ENCODE data around the gene SMPD3.

SMPD3 gene

DNA sequence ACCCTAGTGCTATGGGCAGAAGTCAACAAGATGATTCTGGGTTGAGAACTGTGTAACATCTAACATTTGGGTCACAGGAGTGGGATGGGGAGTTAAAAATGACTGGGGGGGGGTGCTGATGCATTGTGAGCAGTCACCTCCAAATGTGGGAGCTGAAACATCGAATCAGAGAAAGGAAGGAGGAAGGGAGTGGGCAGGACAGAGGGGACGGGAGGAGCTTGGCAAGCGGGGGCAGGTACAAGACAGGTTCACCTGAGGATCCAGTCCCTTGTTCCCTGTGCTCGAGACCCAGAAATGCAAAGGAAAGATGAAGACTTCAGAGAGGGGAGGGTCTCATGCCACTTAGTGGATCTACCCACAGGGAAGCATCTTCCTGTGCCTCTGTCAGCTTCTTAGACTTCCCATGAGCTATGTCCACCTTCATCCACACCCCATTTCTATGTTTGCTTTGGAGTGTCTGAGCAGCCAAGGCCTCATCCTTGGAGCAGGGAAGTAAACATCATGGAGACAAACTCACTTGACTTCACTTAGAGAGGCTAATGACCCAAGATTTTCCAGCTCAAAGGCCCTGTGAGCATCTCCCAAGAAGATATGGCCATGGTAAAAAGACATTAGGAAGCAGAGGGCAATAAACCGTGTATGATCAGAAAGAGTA lies 20.5 kb downstream of the SMPD3 start:
- Histone ChIP-seq H3K27me3 (ENCODE audit: control insufficient read depth, insufficient read depth, low read length) (no peaks in the 10 kb centered on the region), H3K4me3 (ENCODE audit: low read depth, low read length) (no peak overlapping the region), H3K36me3 (ENCODE audit: control insufficient read depth, insufficient read depth, low read length) (no peaks in the 10 kb centered on the region), H3K9ac (ENCODE audit: low read depth, low read length) (no peak overlapping the region), H3K9me3 (ENCODE audit: control insufficient read depth, insufficient read depth, low read length) (no peaks in the 10 kb centered on the region), H3K4me1 (ENCODE audit: control insufficient read depth, insufficient read depth, low read length) (no peaks in the 10 kb centered on the region)

- Histone ChIP-seq H3K9ac (ENCODE audit: low read depth, low read length) (no peak overlapping the region), H3K36me3 (ENCODE audit: control insufficient read depth, insufficient read depth, low read length) (no peaks in the 10 kb centered on the region), H3K4me3 (ENCODE audit: low read depth, low read length) (no peak overlapping the region), H3K4me1 (ENCODE audit: control insufficient read depth, insufficient read depth, low read length) (no peaks in the 10 kb centered on the region), H3K27me3 (ENCODE audit: control insufficient read depth, insufficient read depth, low read length) (no peaks in the 10 kb centered on the region), H3K9me3 (ENCODE audit: control insufficient read depth, insufficient read depth, low read length) (no peaks in the 10 kb centered on the region)
Measured at GRCh38 chr16:68426347-68426652, 22.0 kb downstream of the SMPD3 start.

GRCh38 chr16:68425498-68426346 lies 22.6 kb downstream of the SMPD3 start:
- H3K27me3 ChIP-seq (ENCODE audit: control insufficient read depth, insufficient read depth, low read length), result no peaks in the 10 kb centered on the region
- H3K9ac ChIP-seq (ENCODE audit: low read depth, low read length), result no peak overlapping the region
- H3K4me3 ChIP-seq (ENCODE audit: low read depth, low read length), result no peak overlapping the region
- H3K36me3 ChIP-seq (ENCODE audit: control insufficient read depth, insufficient read depth, low read length), result no peaks in the 10 kb centered on the region
- H3K9me3 ChIP-seq (ENCODE audit: control insufficient read depth, insufficient read depth, low read length), result no peaks in the 10 kb centered on the region
- H3K4me1 ChIP-seq (ENCODE audit: control insufficient read depth, insufficient read depth, low read length), result no peaks in the 10 kb centered on the region

DNA sequence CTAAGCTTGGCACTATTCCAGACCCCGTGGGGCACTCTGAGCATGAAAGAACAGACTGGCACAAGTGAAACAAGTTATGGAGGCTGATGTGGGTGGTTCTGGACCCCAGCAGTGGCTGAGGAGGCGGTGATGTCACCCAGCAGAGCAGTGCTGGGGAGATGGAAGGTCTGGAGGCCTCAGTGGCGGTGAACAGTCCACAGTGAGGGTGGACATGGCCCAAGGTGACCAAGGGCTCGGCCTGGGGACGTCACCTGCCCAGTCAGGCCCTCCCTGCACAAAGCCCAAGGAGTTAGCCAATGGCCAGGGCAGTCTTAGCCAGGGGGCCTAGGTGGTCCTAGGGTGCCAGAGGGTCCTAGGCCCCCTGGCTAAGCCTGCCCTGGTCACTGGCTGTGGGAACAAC lies 24.5 kb downstream of the SMPD3 start:
- Histone ChIP-seq H3K9me3 (ENCODE audit: control insufficient read depth, insufficient read depth, low read length) (no peaks in the 10 kb centered on the region), H3K4me3 (ENCODE audit: low read depth, low read length) (no peak overlapping the region), H3K4me1 (ENCODE audit: control insufficient read depth, insufficient read depth, low read length) (no peaks in the 10 kb centered on the region), H3K36me3 (ENCODE audit: control insufficient read depth, insufficient read depth, low read length) (no peaks in the 10 kb centered on the region), H3K9ac (ENCODE audit: low read depth, low read length) (no peak overlapping the region), H3K27me3 (ENCODE audit: control insufficient read depth, insufficient read depth, low read length) (no peaks in the 10 kb centered on the region)

- H3K4me3 ChIP-seq (ENCODE audit: low read depth, low read length), result no peak overlapping the region
- no peaks in the 10 kb centered on the region for H3K9me3 ChIP-seq (ENCODE audit: control insufficient read depth, insufficient read depth, low read length)
- H3K27me3 ChIP-seq (ENCODE audit: control insufficient read depth, insufficient read depth, low read length), result no peaks in the 10 kb centered on the region
- H3K4me1 ChIP-seq (ENCODE audit: control insufficient read depth, insufficient read depth, low read length), result no peaks in the 10 kb centered on the region
- no peaks in the 10 kb centered on the region for H3K36me3 ChIP-seq (ENCODE audit: control insufficient read depth, insufficient read depth, low read length)
- no peak overlapping the region for H3K9ac ChIP-seq (ENCODE audit: low read depth, low read length)
Measured at GRCh38 chr16:68422396-68422960, 25.8 kb downstream of the SMPD3 start.

GRCh38 chr16:68421076-68421475 lies 27.2 kb downstream of the SMPD3 start:
- H3K4me3 ChIP-seq (ENCODE audit: low read depth, low read length), result no peak overlapping the region
- no peaks in the 10 kb centered on the region for H3K36me3 ChIP-seq (ENCODE audit: control insufficient read depth, insufficient read depth, low read length)
- H3K27me3 ChIP-seq (ENCODE audit: control insufficient read depth, insufficient read depth, low read length), result no peaks in the 10 kb centered on the region
- H3K9me3 ChIP-seq (ENCODE audit: control insufficient read depth, insufficient read depth, low read length), result no peaks in the 10 kb centered on the region
- no peaks in the 10 kb centered on the region for H3K4me1 ChIP-seq (ENCODE audit: control insufficient read depth, insufficient read depth, low read length)
- no peak overlapping the region for H3K9ac ChIP-seq (ENCODE audit: low read depth, low read length)

GRCh38 chr16:68420366-68420942 lies 27.9 kb downstream of the SMPD3 start:
- H3K27me3 ChIP-seq (ENCODE audit: control insufficient read depth, insufficient read depth, low read length), result no peaks in the 10 kb centered on the region
- H3K4me3 ChIP-seq (ENCODE audit: low read depth, low read length), result no peak overlapping the region
- H3K36me3 ChIP-seq (ENCODE audit: control insufficient read depth, insufficient read depth, low read length), result no peaks in the 10 kb centered on the region
- H3K9me3 ChIP-seq (ENCODE audit: control insufficient read depth, insufficient read depth, low read length), result no peaks in the 10 kb centered on the region
- no peak overlapping the region for H3K9ac ChIP-seq (ENCODE audit: low read depth, low read length)
- H3K4me1 ChIP-seq (ENCODE audit: control insufficient read depth, insufficient read depth, low read length), result no peaks in the 10 kb centered on the region

DNA sequence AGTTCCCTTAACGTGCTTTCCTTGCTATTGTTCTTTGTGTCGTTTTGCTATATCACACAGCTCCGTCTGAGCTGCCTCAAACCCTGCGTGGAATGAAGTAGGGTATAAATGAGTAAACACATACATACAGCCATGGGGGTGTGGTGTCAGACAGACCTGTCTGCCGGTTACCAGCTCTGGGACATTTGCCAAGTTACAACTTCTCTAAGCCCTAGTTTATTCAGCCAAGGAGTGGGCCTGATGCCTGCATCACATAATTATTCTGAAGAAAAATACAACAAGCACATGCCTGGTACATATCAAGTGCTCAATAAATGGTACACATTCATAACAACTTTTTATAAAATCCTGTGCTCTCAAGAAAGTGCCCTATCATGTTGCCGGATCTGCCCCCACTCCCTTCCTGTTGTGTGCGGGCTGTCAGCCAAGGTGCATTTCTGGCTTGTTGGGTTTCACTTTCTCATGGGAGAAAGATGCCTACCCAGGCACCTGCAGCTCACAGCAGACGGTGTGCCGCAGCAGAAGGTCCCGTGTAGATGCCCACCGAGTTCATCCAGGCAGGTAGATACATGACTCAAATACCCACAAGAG lies 30.5 kb downstream of the SMPD3 start:
- Histone ChIP-seq H3K36me3 (ENCODE audit: control insufficient read depth, insufficient read depth, low read length) (peaks cover 2% of the 10 kb centered on the region), H3K9me3 (ENCODE audit: control insufficient read depth, insufficient read depth, low read length) (no peaks in the 10 kb centered on the region), H3K4me3 (ENCODE audit: low read depth, low read length) (no peak overlapping the region), H3K9ac (ENCODE audit: low read depth, low read length) (no peak overlapping the region), H3K27me3 (ENCODE audit: control insufficient read depth, insufficient read depth, low read length) (no peaks in the 10 kb centered on the region), H3K4me1 (ENCODE audit: control insufficient read depth, insufficient read depth, low read length) (no peaks in the 10 kb centered on the region)

DNA sequence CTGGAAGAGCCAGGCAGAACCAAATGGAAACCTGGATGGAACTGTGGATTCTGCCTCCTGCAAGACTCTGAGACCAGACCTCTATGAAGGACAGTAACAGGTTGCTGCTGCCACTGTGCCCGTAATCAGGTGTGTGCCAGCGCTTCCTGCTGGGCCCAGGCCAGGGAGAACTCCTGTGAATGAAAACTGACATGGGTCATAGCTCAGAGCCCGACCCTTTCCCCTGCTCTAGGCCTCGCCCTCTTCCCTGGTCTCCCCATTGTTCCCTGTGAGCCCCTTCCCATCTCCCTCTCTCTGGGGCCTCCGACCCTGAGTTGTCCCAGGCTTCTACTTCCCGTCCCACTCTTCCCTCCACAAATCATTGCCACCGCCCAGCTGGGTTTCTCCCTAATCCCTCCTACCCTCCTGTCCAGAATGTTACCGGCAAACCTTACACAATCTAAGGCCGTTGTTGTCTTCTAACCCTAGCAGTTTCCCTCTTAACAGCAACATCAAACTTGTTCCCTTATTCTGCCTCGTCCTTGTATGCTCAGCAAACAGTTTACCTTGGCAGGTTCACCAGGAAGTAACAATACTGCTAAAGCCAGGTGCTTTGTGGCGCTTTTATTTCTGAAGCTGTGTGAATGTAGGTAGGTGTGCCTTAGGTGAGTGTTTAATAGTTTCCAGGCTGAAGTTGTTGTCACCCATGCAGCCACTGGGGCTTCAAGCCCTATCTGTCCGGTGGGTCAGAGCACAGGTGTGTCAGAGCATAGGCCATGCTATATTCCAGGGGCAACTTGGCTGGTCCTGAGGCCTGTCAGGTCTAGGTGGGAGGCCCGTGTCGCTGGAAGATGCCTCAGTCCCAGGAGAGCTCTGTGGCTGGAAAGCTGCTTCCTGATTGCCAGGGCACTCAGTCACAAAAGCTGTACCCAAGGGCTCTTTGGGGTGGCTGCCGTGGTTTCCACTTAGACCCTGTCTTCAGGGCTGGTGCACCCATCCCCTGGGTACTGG lies 32.0 kb downstream of the SMPD3 start:
- H3K36me3 ChIP-seq (ENCODE audit: control insufficient read depth, insufficient read depth, low read length), result peaks cover 2% of the 10 kb centered on the region
- no peaks in the 10 kb centered on the region for H3K9me3 ChIP-seq (ENCODE audit: control insufficient read depth, insufficient read depth, low read length)
- no peak overlapping the region for H3K4me3 ChIP-seq (ENCODE audit: low read depth, low read length)
- no peak overlapping the region for H3K9ac ChIP-seq (ENCODE audit: low read depth, low read length)
- no peaks in the 10 kb centered on the region for H3K27me3 ChIP-seq (ENCODE audit: control insufficient read depth, insufficient read depth, low read length)
- no peaks in the 10 kb centered on the region for H3K4me1 ChIP-seq (ENCODE audit: control insufficient read depth, insufficient read depth, low read length)

- H3K36me3 ChIP-seq (ENCODE audit: control insufficient read depth, insufficient read depth, low read length), result peaks cover 2% of the 10 kb centered on the region
- no peaks in the 10 kb centered on the region for H3K27me3 ChIP-seq (ENCODE audit: control insufficient read depth, insufficient read depth, low read length)
- H3K4me1 ChIP-seq (ENCODE audit: control insufficient read depth, insufficient read depth, low read length), result no peaks in the 10 kb centered on the region
- H3K9ac ChIP-seq (ENCODE audit: low read depth, low read length), result no peak overlapping the region
- no peaks in the 10 kb centered on the region for H3K9me3 ChIP-seq (ENCODE audit: control insufficient read depth, insufficient read depth, low read length)
- no peak overlapping the region for H3K4me3 ChIP-seq (ENCODE audit: low read depth, low read length)
Measured at GRCh38 chr16:68414581-68414980, 33.7 kb downstream of the SMPD3 start.

GRCh38 chr16:68412061-68412460 lies 36.2 kb downstream of the SMPD3 start:
- Histone ChIP-seq H3K9me3 (ENCODE audit: control insufficient read depth, insufficient read depth, low read length) (no peaks in the 10 kb centered on the region), H3K4me1 (ENCODE audit: control insufficient read depth, insufficient read depth, low read length) (peaks cover 9% of the 10 kb centered on the region), H3K36me3 (ENCODE audit: control insufficient read depth, insufficient read depth, low read length) (peaks cover 2% of the 10 kb centered on the region), H3K4me3 (ENCODE audit: low read depth, low read length) (no peak overlapping the region), H3K27me3 (ENCODE audit: control insufficient read depth, insufficient read depth, low read length) (no peaks in the 10 kb centered on the region), H3K9ac (ENCODE audit: low read depth, low read length) (no peak overlapping the region)
